Natural killer cell (primary cell): Measurements from ENCODE around the gene DST. TPM values are rescaled to one million over a fixed set of nuclear protein-coding genes. Genes with fewer than 3 reads are reported as not detected.

Source experiments
- ATAC-seq, 3 donors: fragments of 150-1000 bp in 2 of 3; fragments of 200-7000 bp in 1 of 3; cut with Tn5 transposase; 1 replicate in 1 of 3; 2 replicates in 2 of 3; pipeline ENCODE4 v1.10.0; 2021; ENCODE audit warnings: mild to moderate bottlenecking in 2 of 3, moderate library complexity in 2 of 3
- DNase-seq, 2 donors: peaks; one replicate each; pipeline versions ENCODE4 v3.0.0 to v3.0.0-alpha.2; 2013 to 2021; ENCODE audit warnings: mixed read lengths in 1 of 2
- H3K27ac ChIP-seq: one replicate; pipeline ENCODE4 v1.5.1; 2013; ENCODE audit warnings: mild to moderate bottlenecking, low read length
- H3K27me3 ChIP-seq: one replicate; pipeline ENCODE4 v1.6.1; 2013; ENCODE audit warnings: low read length; ENCODE audit not compliant: control insufficient read depth, insufficient read depth
- H3K36me3 ChIP-seq: one replicate; pipeline ENCODE4 v1.6.1; 2013; ENCODE audit warnings: low read length; ENCODE audit not compliant: control insufficient read depth, insufficient read depth
- H3K4me1 ChIP-seq: one replicate; pipeline ENCODE4 v1.6.1; 2013; ENCODE audit warnings: low read length; ENCODE audit not compliant: control insufficient read depth, insufficient read depth
- H3K4me3 ChIP-seq: one replicate; pipeline ENCODE4 v1.5.1; 2013; ENCODE audit warnings: low read length
- H3K9me3 ChIP-seq: one replicate; pipeline ENCODE4 v1.6.1; 2013; ENCODE audit warnings: low read length; ENCODE audit not compliant: control insufficient read depth, insufficient read depth
- H3K27ac Mint-ChIP-seq, 2 donors: one replicate each; pipeline ENCODE4 v1.8.0; 2022; ENCODE audit warnings: mild to moderate bottlenecking in 2 of 2, mixed read lengths in 2 of 2, moderate library complexity in 1 of 2
- H3K27me3 Mint-ChIP-seq, 2 donors: one replicate each; pipeline ENCODE4 v1.8.0; 2022; ENCODE audit warnings: low read depth in 2 of 2, mixed read lengths in 2 of 2
- H3K36me3 Mint-ChIP-seq: one replicate; pipeline ENCODE4 v1.8.0; 2022; ENCODE audit warnings: mixed read lengths
- H3K4me1 Mint-ChIP-seq, 2 donors: one replicate each; pipeline ENCODE4 v1.8.0; 2022; ENCODE audit warnings: mixed read lengths in 2 of 2
- H3K4me3 Mint-ChIP-seq: one replicate; pipeline ENCODE4 v1.8.0; 2022; ENCODE audit warnings: mild to moderate bottlenecking, moderate library complexity, mixed read lengths
- H3K9me3 Mint-ChIP-seq, 2 donors: one replicate each; pipeline ENCODE4 v1.8.0; 2022; ENCODE audit warnings: mixed read lengths in 2 of 2
- whole genome bisulfite sequencing: methylation state at CpG from one replicate; pipeline ENCODE4 v1.1.7; 2013; ENCODE audit warnings: missing lambda C conversion rate; ENCODE audit not compliant: insufficient coverage; 5-methylcytosine and 5-hydroxymethylcytosine counted together
- intact Hi-C: fragments of 100-400 bp; cut with micrococcal nuclease; formaldehyde crosslinking; loops from one replicate; pipeline ENCODE4 v1.14.2; 2022
- total RNA-seq, 4 donors: library from RNA; stranded (reverse); fragments of 120-200 nt in 1 of 4; gene quantifications; one replicate each; pipeline versions ENCODE4 v1.2.3 to v1.2.4, GENCODE V29; 2013 to 2022
- TF ChIP-seq, protein P1 (sequence below): fragments of 200-600 bp; IDR thresholded peaks from one replicate; pipeline ENCODE4 v1.8.0; 2022; ENCODE audit warnings: antibody characterized with exemption

Gene DST
- total RNA-seq, 3 donors from 2014 or later (not counting 1 experiment from before 2014, with no cell fraction given): 5.6 to 14.7 (median 8.9) TPM

DNA sequence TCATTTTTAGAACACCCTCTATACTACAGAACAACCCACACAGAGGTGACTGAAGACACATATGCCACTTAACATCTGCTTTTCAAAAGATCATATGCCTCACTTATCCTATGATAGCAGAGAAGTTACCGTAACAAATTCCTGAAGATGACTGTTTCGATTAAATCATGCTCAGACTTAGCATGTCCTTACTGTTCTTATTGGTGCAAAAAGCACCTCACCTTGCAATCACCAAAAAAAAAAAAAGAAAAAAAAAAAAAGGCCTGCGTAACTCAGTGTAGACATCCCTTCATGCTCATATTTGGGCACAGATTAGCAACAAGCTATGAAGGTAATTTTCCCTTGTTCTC is 17.7 kb upstream of the DST start:
- H3K4me3 ChIP-seq: no peak overlapping the region
- TF ChIP-seq, protein P1, sequence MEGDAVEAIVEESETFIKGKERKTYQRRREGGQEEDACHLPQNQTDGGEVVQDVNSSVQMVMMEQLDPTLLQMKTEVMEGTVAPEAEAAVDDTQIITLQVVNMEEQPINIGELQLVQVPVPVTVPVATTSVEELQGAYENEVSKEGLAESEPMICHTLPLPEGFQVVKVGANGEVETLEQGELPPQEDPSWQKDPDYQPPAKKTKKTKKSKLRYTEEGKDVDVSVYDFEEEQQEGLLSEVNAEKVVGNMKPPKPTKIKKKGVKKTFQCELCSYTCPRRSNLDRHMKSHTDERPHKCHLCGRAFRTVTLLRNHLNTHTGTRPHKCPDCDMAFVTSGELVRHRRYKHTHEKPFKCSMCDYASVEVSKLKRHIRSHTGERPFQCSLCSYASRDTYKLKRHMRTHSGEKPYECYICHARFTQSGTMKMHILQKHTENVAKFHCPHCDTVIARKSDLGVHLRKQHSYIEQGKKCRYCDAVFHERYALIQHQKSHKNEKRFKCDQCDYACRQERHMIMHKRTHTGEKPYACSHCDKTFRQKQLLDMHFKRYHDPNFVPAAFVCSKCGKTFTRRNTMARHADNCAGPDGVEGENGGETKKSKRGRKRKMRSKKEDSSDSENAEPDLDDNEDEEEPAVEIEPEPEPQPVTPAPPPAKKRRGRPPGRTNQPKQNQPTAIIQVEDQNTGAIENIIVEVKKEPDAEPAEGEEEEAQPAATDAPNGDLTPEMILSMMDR: no peak
- H3K4me1 ChIP-seq: no peaks in the 10 kb centered on the region
- Mint-ChIP-seq H3K27ac (no peak overlapping the region), H3K36me3 (no peaks in the 10 kb centered on the region), H3K9me3 (no peaks in the 10 kb centered on the region), H3K4me3 (no peak overlapping the region), H3K27me3 (no peaks in the 10 kb centered on the region), H3K4me1 (peaks cover 0 to 5% of the 10 kb centered on the region in 2 donors)
- H3K27ac ChIP-seq: no peak overlapping the region
- intact Hi-C loops: no loop called here
- no peaks in the 10 kb centered on the region for H3K27me3 ChIP-seq
- no peak for ATAC-seq
- H3K9me3 ChIP-seq: no peaks in the 10 kb centered on the region
- 94% methylated on average over 3 of the region's 3 CpGs for WGBS
- H3K36me3 ChIP-seq: no peaks in the 10 kb centered on the region
- DNase-seq: no peak

DNA sequence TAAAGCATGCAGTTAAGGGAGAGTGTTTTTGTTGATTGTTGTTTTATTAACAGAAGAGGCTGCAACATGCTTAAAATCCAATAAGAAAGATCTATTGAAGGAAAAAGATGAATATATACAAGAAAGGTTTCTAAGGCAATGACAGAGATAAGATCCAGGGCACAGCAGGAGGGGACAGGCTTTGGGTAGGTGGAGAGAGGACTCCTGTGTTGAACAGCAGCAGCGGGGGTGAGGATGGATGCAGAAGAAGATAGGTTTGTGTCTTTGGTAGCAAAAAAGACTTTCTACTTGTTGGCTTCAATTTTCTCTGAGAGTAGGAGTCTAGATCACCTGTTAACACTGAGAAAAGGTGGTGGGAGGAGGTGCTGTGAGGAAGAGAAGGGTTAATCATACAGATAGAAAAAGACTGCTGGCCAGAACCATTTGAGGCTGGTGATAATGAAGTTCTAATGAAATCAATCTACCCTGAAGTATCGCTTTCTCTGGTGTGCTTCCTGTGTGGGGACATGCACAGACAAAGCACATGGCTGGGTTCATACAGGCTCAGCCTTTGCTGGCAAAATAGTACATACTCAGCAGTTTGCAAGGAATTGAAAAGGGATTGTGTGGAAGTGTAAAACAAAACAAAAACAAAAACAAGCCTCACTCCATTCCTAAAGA is 17.2 kb upstream of the DST start:
- Mint-ChIP-seq H3K9me3 (no peaks in the 10 kb centered on the region), H3K27ac (no peak overlapping the region), H3K27me3 (no peaks in the 10 kb centered on the region), H3K4me3 (no peak overlapping the region), H3K36me3 (no peaks in the 10 kb centered on the region), H3K4me1 (peaks cover 0 to 5% of the 10 kb centered on the region in 2 donors)
- no peaks in the 10 kb centered on the region for H3K27me3 ChIP-seq
- H3K4me3 ChIP-seq: no peak overlapping the region
- no peak for DNase-seq
- intact Hi-C loops: no loop called here
- no peaks in the 10 kb centered on the region for H3K4me1 ChIP-seq
- no peaks in the 10 kb centered on the region for H3K9me3 ChIP-seq
- 47% methylated on average over 2 of the region's 2 CpGs for whole genome bisulfite sequencing
- H3K27ac ChIP-seq: no peak overlapping the region
- no peaks in the 10 kb centered on the region for H3K36me3 ChIP-seq
- peak in 1 of 3 donors; percentile 24 for ATAC-seq
- TF ChIP-seq, protein P1: no peak

DNA sequence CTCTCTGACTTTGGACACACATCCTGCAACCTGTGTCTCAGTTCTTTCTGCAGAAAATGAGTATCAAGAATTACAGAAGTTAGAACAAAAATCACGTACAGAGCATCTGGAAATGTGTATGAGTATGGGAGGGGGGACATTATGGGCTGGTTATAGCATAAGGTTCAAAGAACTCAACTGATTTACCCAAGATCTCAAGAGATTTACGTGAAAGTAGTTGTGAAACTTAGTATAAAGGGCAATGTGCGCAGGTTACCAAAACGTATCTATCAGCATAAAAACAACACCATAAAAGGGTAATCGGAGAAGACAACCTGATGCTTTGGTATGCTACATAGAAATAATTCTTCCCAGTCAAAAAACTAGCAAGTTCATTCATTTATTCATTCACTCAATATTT is 15.6 kb upstream of the DST start:
- H3K27ac Mint-ChIP-seq: no peak overlapping the region
- WGBS: 80% methylated on average over 4 of the region's 5 CpGs
- no peak overlapping the region for H3K4me3 Mint-ChIP-seq

More for the DNA sequence above, 15.6 kb upstream of the DST start:
- no peaks in the 10 kb centered on the region for H3K27me3 Mint-ChIP-seq
- H3K4me3 ChIP-seq: no peak overlapping the region
- H3K36me3 ChIP-seq: no peaks in the 10 kb centered on the region
- no peaks in the 10 kb centered on the region for H3K27me3 ChIP-seq
- H3K4me1 ChIP-seq: no peaks in the 10 kb centered on the region
- DNase-seq (no peak), ATAC-seq (no peak)
- TF ChIP-seq, protein P1: no peak
- no peaks in the 10 kb centered on the region for H3K9me3 ChIP-seq
- no peaks in the 10 kb centered on the region for H3K9me3 Mint-ChIP-seq
- no peak overlapping the region for H3K27ac ChIP-seq
- peaks cover 0 to 5% of the 10 kb centered on the region in 2 donors for H3K4me1 Mint-ChIP-seq
- H3K36me3 Mint-ChIP-seq: no peaks in the 10 kb centered on the region
- intact Hi-C loops: no loop called here
